H9 (cell line): ENCODE measurements around the gene GSE1. TPM values are rescaled to one million over a fixed set of nuclear protein-coding genes. Genes with fewer than 3 reads are reported as not detected.

Experiments used
- DNase-seq: peaks from one replicate; pipeline ENCODE4 v3.0.0-alpha.2; 2017
- H2AFZ ChIP-seq: one replicate; pipeline ENCODE4 v1.6.1; 2013; ENCODE audit warnings: mild to moderate bottlenecking, low read length, control low read depth, moderate library complexity
- H2AK5ac ChIP-seq: 2 replicates; pipeline ENCODE4 v1.6.1; 2013; ENCODE audit warnings: low read length, control low read depth, mixed read lengths; ENCODE audit not compliant: insufficient read length
- H2BK120ac ChIP-seq: one replicate; pipeline ENCODE4 v1.6.1; 2013; ENCODE audit warnings: low read depth, mild to moderate bottlenecking, low read length, control low read depth, inconsistent platforms; ENCODE audit not compliant: poor library complexity, severe bottlenecking
- H2BK12ac ChIP-seq: 2 replicates; pipeline ENCODE4 v1.6.1; 2013; ENCODE audit warnings: low read length, control low read depth, mixed read lengths, low read depth; ENCODE audit not compliant: insufficient read length
- H2BK15ac ChIP-seq: 2 replicates; pipeline ENCODE4 v1.6.1; 2013; ENCODE audit warnings: low read depth, low read length, control low read depth
- H2BK20ac ChIP-seq: one replicate; pipeline ENCODE4 v1.6.1; 2013; ENCODE audit warnings: low read depth, mild to moderate bottlenecking, low read length, control low read depth, inconsistent platforms; ENCODE audit not compliant: poor library complexity, severe bottlenecking
- H2BK5ac ChIP-seq: 2 replicates; pipeline ENCODE4 v1.6.1; 2013; ENCODE audit warnings: low read length, control low read depth, mixed read lengths; ENCODE audit not compliant: insufficient read length
- H3K14ac ChIP-seq: 2 replicates; pipeline ENCODE4 v1.6.1; 2013; ENCODE audit warnings: low read length, control low read depth; ENCODE audit not compliant: insufficient read depth
- H3K18ac ChIP-seq: 2 replicates; pipeline ENCODE4 v1.6.1; 2013; ENCODE audit warnings: low read depth, mild to moderate bottlenecking, mixed read lengths, low read length, control low read depth; ENCODE audit not compliant: insufficient read length
- H3K23ac ChIP-seq: 2 replicates; pipeline ENCODE4 v1.6.1; 2013; ENCODE audit warnings: low read length, control low read depth, mixed read lengths, low read depth; ENCODE audit not compliant: insufficient read length
- H3K23me2 ChIP-seq: 2 replicates; pipeline ENCODE4 v1.6.1; 2013; ENCODE audit warnings: low read depth, mild to moderate bottlenecking, mixed read lengths, low read length, control low read depth; ENCODE audit not compliant: insufficient read length, poor library complexity, severe bottlenecking
- H3K27ac ChIP-seq: 2 replicates; pipeline ENCODE4 v1.5.1; 2013; ENCODE audit warnings: low read length, control low read depth, mixed read lengths, low read depth; ENCODE audit not compliant: insufficient read length
- H3K27me3 ChIP-seq: 2 replicates; pipeline ENCODE4 v1.6.1; 2013; ENCODE audit warnings: low read length, control low read depth, inconsistent platforms; ENCODE audit not compliant: insufficient read depth
- H3K4ac ChIP-seq: 2 replicates; pipeline ENCODE4 v1.6.1; 2013; ENCODE audit warnings: low read depth, mild to moderate bottlenecking, control low read depth, inconsistent platforms, low read length, moderate library complexity
- H3K4me1 ChIP-seq: 2 replicates; pipeline ENCODE4 v1.6.1; 2013; ENCODE audit warnings: low read length, control low read depth, inconsistent platforms; ENCODE audit not compliant: insufficient read depth
- H3K4me2 ChIP-seq: 2 replicates; pipeline ENCODE4 v1.6.1; 2013; ENCODE audit warnings: low read length, control low read depth, mixed read lengths; ENCODE audit not compliant: insufficient read length, insufficient read depth
- H3K56ac ChIP-seq: 2 replicates; pipeline ENCODE4 v1.6.1; 2013; ENCODE audit warnings: low read depth, mild to moderate bottlenecking, mixed read lengths, low read length, control low read depth; ENCODE audit not compliant: insufficient read length
- H3K79me1 ChIP-seq: 2 replicates; pipeline ENCODE4 v1.6.1; 2013; ENCODE audit warnings: low read depth, mild to moderate bottlenecking, moderate library complexity, low read length, control low read depth, inconsistent platforms; ENCODE audit not compliant: insufficient read depth, poor library complexity, severe bottlenecking
- H3K79me2 ChIP-seq: 2 replicates; pipeline ENCODE4 v1.6.1; 2013; ENCODE audit warnings: low read length, control low read depth, inconsistent platforms; ENCODE audit not compliant: insufficient read depth
- H3K9ac ChIP-seq: 2 replicates; pipeline ENCODE4 v1.6.1; 2013; ENCODE audit warnings: low read length, control low read depth, mixed read lengths; ENCODE audit not compliant: insufficient read length; ENCODE audit errors: extremely low read depth
- H3K9me3 ChIP-seq: one replicate; pipeline ENCODE4 v1.6.1; 2013; ENCODE audit warnings: low read depth, low read length, inconsistent platforms; ENCODE audit not compliant: control insufficient read depth
- H3T11ph ChIP-seq: one replicate; pipeline ENCODE4 v1.6.1; 2013; ENCODE audit warnings: mild to moderate bottlenecking, low read length, control low read depth, inconsistent platforms
- H4K20me1 ChIP-seq: one replicate; pipeline ENCODE4 v1.6.1; 2013; ENCODE audit not compliant: control insufficient read depth, insufficient read length, insufficient read depth
- H4K5ac ChIP-seq: 2 replicates; pipeline ENCODE4 v1.6.1; 2013; ENCODE audit warnings: low read depth, mild to moderate bottlenecking, mixed read lengths, low read length, control low read depth; ENCODE audit not compliant: insufficient read length
- H4K8ac ChIP-seq: replicated peaks from 2 replicates; pipeline ENCODE4 v1.6.1; 2013; ENCODE audit warnings: low read length, control low read depth, mixed read lengths, low read depth; ENCODE audit not compliant: insufficient read length
- H4K91ac ChIP-seq: 2 replicates; pipeline ENCODE4 v1.6.1; 2013; ENCODE audit warnings: low read depth, mild to moderate bottlenecking, moderate library complexity, mixed read lengths, low read length, control low read depth; ENCODE audit not compliant: insufficient read length
- H3K27ac Mint-ChIP-seq, 3 experiments: 2 replicates in 2 of 3; 3 replicates in 1 of 3; pipeline ENCODE4 v1.8.0; 2020 to 2021; ENCODE audit warnings: mixed read lengths in 3 of 3, mild to moderate bottlenecking in 1 of 3, moderate library complexity in 1 of 3
- H3K27me3 Mint-ChIP-seq: 2 replicates; pipeline ENCODE4 v1.8.0; 2021; ENCODE audit warnings: low read depth, mild to moderate bottlenecking, moderate library complexity, mixed read lengths
- H3K36me3 Mint-ChIP-seq, 3 experiments: 2 replicates in 2 of 3; 3 replicates in 1 of 3; pipeline ENCODE4 v1.8.0; 2020 to 2021; ENCODE audit warnings: low read depth in 3 of 3, mixed read lengths in 3 of 3; ENCODE audit not compliant: insufficient read depth in 1 of 3
- H3K4me1 Mint-ChIP-seq, 2 experiments: 2 replicates each; pipeline ENCODE4 v1.8.0; 2020; ENCODE audit warnings: mixed read lengths in 2 of 2
- H3K4me3 Mint-ChIP-seq, 2 experiments: 2 replicates in 1 of 2; 3 replicates in 1 of 2; pipeline ENCODE4 v1.8.0; 2020 to 2021; ENCODE audit warnings: mild to moderate bottlenecking in 2 of 2, mixed read lengths in 2 of 2, moderate library complexity in 1 of 2
- H3K9me3 Mint-ChIP-seq, 2 experiments: 2 replicates in 1 of 2; 3 replicates in 1 of 2; pipeline ENCODE4 v1.8.0; 2020; ENCODE audit warnings: mild to moderate bottlenecking in 2 of 2, mixed read lengths in 2 of 2, moderate library complexity in 1 of 2
- WGBS: extraction: QIAGEN DNeasy Blood & Tissue Kit; methylation state at CpG from one replicate; pipeline ENCODE4 v1.1.7; 2013; ENCODE audit warnings: missing lambda C conversion rate, low lambda C conversion rate, mixed read lengths; ENCODE audit not compliant: insufficient read length; ENCODE audit errors: extremely low coverage; 5-methylcytosine and 5-hydroxymethylcytosine counted together
- total RNA-seq: library from RNA; stranded (reverse); gene quantifications from 2 replicates; pipeline ENCODE4 v1.2.1, GENCODE V29; 2021
- TF ChIP-seq, protein P1 (sequence below): fragments of 200-600 bp; sonication (generic); conservative IDR thresholded peaks from 3 replicates; pipeline ENCODE4 v1.8.0; 2021; ENCODE audit warnings: antibody characterized with exemption, mild to moderate bottlenecking

GSE1 gene
- total RNA-seq, 1 experiment from 2014 or later, result 125 TPM

DNA sequence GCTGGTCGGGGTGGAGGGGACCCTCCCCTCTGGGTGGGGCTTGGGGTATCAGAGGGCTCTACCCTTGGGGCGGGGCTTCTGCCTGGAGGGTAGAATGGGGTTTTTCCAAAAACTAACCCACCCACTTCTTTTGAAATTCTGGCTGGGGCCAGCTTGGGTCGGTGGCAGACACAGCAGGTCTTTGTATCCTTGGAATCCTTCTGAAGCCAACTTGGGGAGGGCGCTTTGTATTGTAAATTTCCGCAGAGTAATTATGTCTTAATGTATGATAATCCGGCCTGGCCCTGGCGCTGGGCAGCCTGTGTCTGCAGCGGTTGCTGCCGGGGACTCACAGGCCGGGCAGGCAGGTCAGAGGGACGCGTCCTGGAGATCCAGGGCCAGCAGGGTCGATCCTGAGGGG, 33.9 kb upstream of the GSE1 start:
- no peaks in the 10 kb centered on the region; the same call in 1 of the 2 replicates for H3K27me3 ChIP-seq
- no peak overlapping the region for H3K56ac ChIP-seq
- peak; percentile 84 for DNase-seq
- peaks cover 24% of the 10 kb centered on the region for H3K4me1 ChIP-seq
- H3K4me3 Mint-ChIP-seq, result peak overlapping the region; percentile 49 to 62; a peak in 4 of 5 replicates
- no CpG with 5 or more reads among the region's 13 CpGs for WGBS
- H2AK5ac ChIP-seq, result no peak overlapping the region
- H4K91ac ChIP-seq, result no peak overlapping the region
- H2BK120ac ChIP-seq, result no peak overlapping the region
- no peak overlapping the region for H4K8ac ChIP-seq
- peak overlapping the region; percentile 19 to 93 (median 78); a peak in 6 of 7 replicates for H3K27ac Mint-ChIP-seq
- H3K4ac ChIP-seq, result no peak overlapping the region
- no peaks in the 10 kb centered on the region for H3K79me1 ChIP-seq
- H3K9me3 Mint-ChIP-seq, result peaks cover 0 to 2% of the 10 kb centered on the region in 2 experiments; a peak in 2 of 5 replicates
- H3K9ac ChIP-seq, result no peak overlapping the region
- no peak overlapping the region for H2BK12ac ChIP-seq
- no peak overlapping the region for H3K27ac ChIP-seq
- H3K23ac ChIP-seq, result no peak overlapping the region
- H4K5ac ChIP-seq, result no peak overlapping the region
- TF ChIP-seq, protein P1, sequence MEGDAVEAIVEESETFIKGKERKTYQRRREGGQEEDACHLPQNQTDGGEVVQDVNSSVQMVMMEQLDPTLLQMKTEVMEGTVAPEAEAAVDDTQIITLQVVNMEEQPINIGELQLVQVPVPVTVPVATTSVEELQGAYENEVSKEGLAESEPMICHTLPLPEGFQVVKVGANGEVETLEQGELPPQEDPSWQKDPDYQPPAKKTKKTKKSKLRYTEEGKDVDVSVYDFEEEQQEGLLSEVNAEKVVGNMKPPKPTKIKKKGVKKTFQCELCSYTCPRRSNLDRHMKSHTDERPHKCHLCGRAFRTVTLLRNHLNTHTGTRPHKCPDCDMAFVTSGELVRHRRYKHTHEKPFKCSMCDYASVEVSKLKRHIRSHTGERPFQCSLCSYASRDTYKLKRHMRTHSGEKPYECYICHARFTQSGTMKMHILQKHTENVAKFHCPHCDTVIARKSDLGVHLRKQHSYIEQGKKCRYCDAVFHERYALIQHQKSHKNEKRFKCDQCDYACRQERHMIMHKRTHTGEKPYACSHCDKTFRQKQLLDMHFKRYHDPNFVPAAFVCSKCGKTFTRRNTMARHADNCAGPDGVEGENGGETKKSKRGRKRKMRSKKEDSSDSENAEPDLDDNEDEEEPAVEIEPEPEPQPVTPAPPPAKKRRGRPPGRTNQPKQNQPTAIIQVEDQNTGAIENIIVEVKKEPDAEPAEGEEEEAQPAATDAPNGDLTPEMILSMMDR, result no peak
- H3K9me3 ChIP-seq, result no peaks in the 10 kb centered on the region
- H3T11ph ChIP-seq, result no peak overlapping the region
- H3K4me1 Mint-ChIP-seq, result peaks cover 91 to 98% of the 10 kb centered on the region in 2 experiments
- peak overlapping the region; percentile 31 for H3K4me2 ChIP-seq
- H2BK15ac ChIP-seq, result no peak overlapping the region
- H2AFZ ChIP-seq, result no peak overlapping the region
- H3K36me3 Mint-ChIP-seq, result peaks cover 5 to 6% (median 6%) of the 10 kb centered on the region in 3 experiments; a peak in 6 of 7 replicates
- peaks cover 35% of the 10 kb centered on the region for H3K27me3 Mint-ChIP-seq
- no peaks in the 10 kb centered on the region for H3K23me2 ChIP-seq
- H3K14ac ChIP-seq, result no peak overlapping the region
- no peak overlapping the region for H3K18ac ChIP-seq
- no peaks in the 10 kb centered on the region for H4K20me1 ChIP-seq
- no peak overlapping the region for H2BK5ac ChIP-seq
- peaks cover 2% of the 10 kb centered on the region; the same call in 1 of the 2 replicates for H3K79me2 ChIP-seq
- H2BK20ac ChIP-seq, result no peak overlapping the region
